A549 (cell line): ENCODE results near the gene CRYGC.
A peak's percentile ranks its signal among the peaks of the same experiment; 100 is the strongest.

ENCODE experiments used
- CTCF ChIP-seq: fragments of >200 bp; sonication (Bioruptor Twin); formaldehyde crosslinking; IDR thresholded peaks from 3 replicates; pipeline ENCODE4 v1.5.1; 2016
- EHMT2 ChIP-seq: fragments of 200-600 bp; sonication (generic); IDR thresholded peaks from 2 replicates; pipeline ENCODE4 v1.6.1; 2016; ENCODE audit warnings: antibody characterized with exemption, low read depth, mild to moderate bottlenecking, moderate library complexity
- JUN ChIP-seq, 2 experiments: fragments of >200 bp; sonication (Bioruptor Twin); formaldehyde crosslinking; IDR thresholded peaks; 2 replicates in 1 of 2; 3 replicates in 1 of 2; pipeline ENCODE4 v1.6.1; 2016 to 2017
- KDM1A ChIP-seq: fragments of 200-600 bp; sonication (generic); IDR thresholded peaks from 2 replicates; pipeline ENCODE4 v1.6.1; 2016; ENCODE audit warnings: low read depth, mild to moderate bottlenecking
- NPAS2 ChIP-seq: fragments of 250-450 bp; sonication (Bioruptor Pico); IDR thresholded peaks from 2 replicates; pipeline ENCODE4 v1.8.0; 2022; ENCODE audit warnings: mild to moderate bottlenecking, moderate library complexity, borderline replicate concordance
- RAD21 ChIP-seq, 2 experiments: fragments of >200 bp in 1 of 2; sonication (Bioruptor Twin) in 1 of 2; formaldehyde crosslinking in 1 of 2; IDR thresholded peaks in 1 of 2; conservative IDR thresholded peaks in 1 of 2; 2 replicates in 1 of 2; 3 replicates in 1 of 2; pipeline ENCODE4 v1.6.1; 2012 to 2018; ENCODE audit warnings: inconsistent platforms in 1 of 2
- TF ChIP-seq, protein P1 (sequence below): fragments of 450-650 bp; IDR thresholded peaks from 2 replicates; pipeline ENCODE4 v1.6.1; 2014; ENCODE audit warnings: antibody characterized with exemption
- TF ChIP-seq, protein P2 (sequence below): fragments of 250-450 bp; sonication (Bioruptor Pico); IDR thresholded peaks from 2 replicates; pipeline ENCODE4 v1.5.0; 2021; ENCODE audit warnings: mild to moderate bottlenecking, moderate library complexity, borderline replicate concordance

DNA sequence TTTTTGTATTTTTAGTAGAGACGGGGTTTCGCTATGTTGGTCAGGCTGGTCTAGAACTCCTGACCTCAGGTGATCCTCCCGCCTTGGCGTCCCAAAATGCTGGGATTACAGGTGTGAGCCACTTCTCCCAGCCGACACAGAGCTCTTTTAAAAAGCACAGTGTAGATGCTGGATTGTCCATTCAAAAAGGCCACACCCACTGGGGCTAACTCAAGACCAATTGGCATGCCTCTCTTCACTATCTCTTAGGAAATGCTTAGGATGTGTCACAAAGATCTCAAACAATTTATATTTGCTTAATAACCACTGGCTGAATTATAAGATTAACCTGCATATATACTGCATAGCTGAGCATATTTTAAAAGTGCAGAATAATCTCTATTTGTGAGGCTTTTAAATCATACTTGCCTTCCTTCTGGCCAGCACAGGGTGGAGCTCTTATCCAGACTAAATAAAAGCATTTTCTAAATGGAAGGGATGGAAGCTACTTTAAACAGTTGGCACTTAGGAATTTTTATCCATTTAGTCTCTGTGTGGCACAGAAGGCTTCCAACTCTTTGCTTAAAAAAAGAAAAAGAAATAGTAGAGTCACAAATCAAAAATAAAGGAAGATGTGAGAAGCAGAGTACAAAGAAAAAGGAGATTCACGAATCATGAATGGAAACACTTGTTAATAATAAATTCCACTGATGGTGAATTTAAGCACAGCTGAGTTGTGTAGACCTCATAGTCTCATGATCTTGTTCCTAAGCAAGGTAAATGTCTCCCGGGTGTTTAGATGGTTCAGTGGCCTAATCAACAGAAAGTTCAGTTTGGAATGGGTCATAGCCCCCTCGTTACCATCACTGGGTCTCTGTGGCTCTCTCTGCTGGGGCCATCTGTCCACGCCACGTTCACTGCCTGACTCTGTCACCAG is 27.7 kb downstream of the CRYGC start:
- no peak for TF ChIP-seq NPAS2 (CRISPR knock-in tag)
- TF ChIP-seq CTCF, result peak; percentile 63
- no peak for TF ChIP-seq EHMT2
- TF ChIP-seq, protein P1, sequence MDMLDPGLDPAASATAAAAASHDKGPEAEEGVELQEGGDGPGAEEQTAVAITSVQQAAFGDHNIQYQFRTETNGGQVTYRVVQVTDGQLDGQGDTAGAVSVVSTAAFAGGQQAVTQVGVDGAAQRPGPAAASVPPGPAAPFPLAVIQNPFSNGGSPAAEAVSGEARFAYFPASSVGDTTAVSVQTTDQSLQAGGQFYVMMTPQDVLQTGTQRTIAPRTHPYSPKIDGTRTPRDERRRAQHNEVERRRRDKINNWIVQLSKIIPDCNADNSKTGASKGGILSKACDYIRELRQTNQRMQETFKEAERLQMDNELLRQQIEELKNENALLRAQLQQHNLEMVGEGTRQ, result no peak
- TF ChIP-seq JUN (IDR thresholded peaks at IDR 0.05), result no peak
- TF ChIP-seq RAD21 (conservative IDR thresholded peaks at IDR 0.05 in 1 of 2, IDR thresholded peaks at IDR 0.05 in 1 of 2), result peak; percentile 66 to 72
- no peak for TF ChIP-seq KDM1A
- TF ChIP-seq, protein P2, sequence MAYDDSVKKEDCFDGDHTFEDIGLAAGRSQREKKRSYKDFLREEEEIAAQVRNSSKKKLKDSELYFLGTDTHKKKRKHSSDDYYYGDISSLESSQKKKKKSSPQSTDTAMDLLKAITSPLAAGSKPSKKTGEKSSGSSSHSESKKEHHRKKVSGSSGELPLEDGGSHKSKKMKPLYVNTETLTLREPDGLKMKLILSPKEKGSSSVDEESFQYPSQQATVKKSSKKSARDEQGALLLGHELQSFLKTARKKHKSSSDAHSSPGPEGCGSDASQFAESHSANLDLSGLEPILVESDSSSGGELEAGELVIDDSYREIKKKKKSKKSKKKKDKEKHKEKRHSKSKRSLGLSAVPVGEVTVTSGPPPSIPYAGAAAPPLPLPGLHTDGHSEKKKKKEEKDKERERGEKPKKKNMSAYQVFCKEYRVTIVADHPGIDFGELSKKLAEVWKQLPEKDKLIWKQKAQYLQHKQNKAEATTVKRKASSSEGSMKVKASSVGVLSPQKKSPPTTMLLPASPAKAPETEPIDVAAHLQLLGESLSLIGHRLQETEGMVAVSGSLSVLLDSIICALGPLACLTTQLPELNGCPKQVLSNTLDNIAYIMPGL (CRISPR knock-in tag), result no peak
